IMR-90 (cell line): Measurements from ENCODE around the gene TARDBP. TPM values are rescaled to one million over a fixed set of nuclear protein-coding genes. Genes with fewer than 3 reads are reported as not detected.

Experiments used
- ATAC-seq: fragments of 200-7000 bp; cut with Tn5 transposase; 2 replicates; pipeline ENCODE4 v1.9.1; 2020; ENCODE audit warnings: low read depth, mild to moderate bottlenecking, moderate library complexity
- BruUV-seq: library from RNA; stranded (reverse); fragments of 400-500 nt; replicated peaks from 2 replicates; lab custom pipeline; 2021; lab: Mats Ljungman, UMichigan
- CTCF ChIA-PET: fragments of 300-600 bp; formaldehyde crosslinking; extraction: SDS; loops from one replicate; lab custom pipeline; 2021; ENCODE audit warnings: antibody characterized with exemption; lab: Yijun Ruan, JAX
- POLR2A ChIA-PET: fragments of 300-600 bp; sonication (Branson Sonifier 250); formaldehyde crosslinking; loops from one replicate; lab custom pipeline; 2022; ENCODE audit warnings: antibody characterized with exemption; ENCODE audit not compliant: unreplicated experiment; lab: Charles Lee
- DNase-seq: peaks from one replicate; pipeline ENCODE4 v3.0.0; 2013
- H2AFZ ChIP-seq: replicated peaks from 2 replicates; pipeline ENCODE3; 2013; ENCODE audit warnings: low read length, mild to moderate bottlenecking; ENCODE audit not compliant: poor library complexity
- H2AK5ac ChIP-seq: 2 replicates; pipeline ENCODE4 v1.6.1; 2013; ENCODE audit warnings: low read depth, low read length, inconsistent platforms
- H2AK9ac ChIP-seq: replicated peaks from 2 replicates; pipeline ENCODE3; 2013; ENCODE audit warnings: mild to moderate bottlenecking, low read depth, low read length, moderate library complexity; ENCODE audit not compliant: poor library complexity
- H2BK120ac ChIP-seq: 2 replicates; pipeline ENCODE4 v1.6.1; 2013; ENCODE audit warnings: low read depth, low read length, inconsistent platforms
- H2BK15ac ChIP-seq: 3 replicates; pipeline ENCODE4 v1.6.1; 2013; ENCODE audit warnings: low read depth, low read length, inconsistent platforms
- H2BK20ac ChIP-seq: 2 replicates; pipeline ENCODE4 v1.6.1; 2013; ENCODE audit warnings: low read depth, mild to moderate bottlenecking, inconsistent platforms, low read length, moderate library complexity
- H2BK5ac ChIP-seq: 2 replicates; pipeline ENCODE4 v1.6.1; 2013; ENCODE audit warnings: mild to moderate bottlenecking, low read depth, low read length, inconsistent platforms; ENCODE audit not compliant: poor library complexity, severe bottlenecking
- H3K14ac ChIP-seq: replicated peaks from 2 replicates; pipeline ENCODE4 v1.6.1; 2013; ENCODE audit warnings: low read depth, low read length, inconsistent platforms
- H3K18ac ChIP-seq: 2 replicates; pipeline ENCODE4 v1.6.1; 2013; ENCODE audit warnings: low read depth, low read length, control low read depth
- H3K23ac ChIP-seq: 2 replicates; pipeline ENCODE4 v1.6.1; 2013; ENCODE audit warnings: low read depth, low read length, inconsistent platforms
- H3K27ac ChIP-seq: 2 replicates; pipeline ENCODE4 v1.5.1; 2013; ENCODE audit warnings: mild to moderate bottlenecking, control low read depth, low read length; ENCODE audit not compliant: insufficient read depth
- H3K27me3 ChIP-seq: 2 replicates; pipeline ENCODE4 v1.6.1; 2013; ENCODE audit warnings: low read length; ENCODE audit not compliant: control insufficient read depth, insufficient read depth
- H3K36me3 ChIP-seq: 2 replicates; pipeline ENCODE4 v1.6.1; 2013; ENCODE audit warnings: low read length, mixed read lengths; ENCODE audit not compliant: control insufficient read depth, insufficient read depth
- H3K4ac ChIP-seq: 2 replicates; pipeline ENCODE4 v1.6.1; 2013; ENCODE audit warnings: low read depth, low read length, inconsistent platforms
- H3K4me1 ChIP-seq: 2 replicates; pipeline ENCODE4 v1.6.1; 2013; ENCODE audit warnings: low read length, mixed read lengths; ENCODE audit not compliant: control insufficient read depth, insufficient read depth
- H3K4me2 ChIP-seq: 2 replicates; pipeline ENCODE4 v1.6.1; 2013; ENCODE audit warnings: low read depth, mild to moderate bottlenecking, control low read depth, low read length, moderate library complexity
- H3K4me3 ChIP-seq: 2 replicates; pipeline ENCODE4 v1.5.1; 2013; ENCODE audit warnings: low read depth, mild to moderate bottlenecking, control low read depth, low read length, moderate library complexity; ENCODE audit not compliant: insufficient read depth
- H3K56ac ChIP-seq: 2 replicates; pipeline ENCODE4 v1.6.1; 2013; ENCODE audit warnings: low read length, inconsistent platforms; ENCODE audit not compliant: insufficient read depth; ENCODE audit errors: extremely low read depth
- H3K79me1 ChIP-seq, 2 experiments: 2 replicates each; pipeline ENCODE4 v1.6.1; 2013; ENCODE audit warnings: low read length in 2 of 2, inconsistent platforms in 1 of 2, low read depth in 1 of 2
- H3K9ac ChIP-seq: 2 replicates; pipeline ENCODE4 v1.6.1; 2013; ENCODE audit warnings: low read depth, low read length, control low read depth
- H3K9me1 ChIP-seq: 2 replicates; pipeline ENCODE4 v1.6.1; 2013; ENCODE audit warnings: low read length, inconsistent platforms; ENCODE audit not compliant: insufficient read depth
- H3K9me3 ChIP-seq: 2 replicates; pipeline ENCODE4 v1.6.1; 2013; ENCODE audit warnings: low read length; ENCODE audit not compliant: control insufficient read depth, insufficient read depth
- H4K20me1 ChIP-seq: 2 replicates; pipeline ENCODE4 v1.6.1; 2013; ENCODE audit warnings: low read length, inconsistent platforms; ENCODE audit not compliant: insufficient read depth
- H4K5ac ChIP-seq: 2 replicates; pipeline ENCODE4 v1.6.1; 2013; ENCODE audit warnings: mild to moderate bottlenecking, low read depth, low read length, control low read depth
- H4K8ac ChIP-seq, 2 experiments: 2 replicates each; pipeline ENCODE4 v1.6.1; 2013; ENCODE audit warnings: low read depth in 2 of 2, low read length in 2 of 2, control low read depth in 1 of 2, inconsistent platforms in 1 of 2
- H4K91ac ChIP-seq: 2 replicates; pipeline ENCODE4 v1.6.1; 2013; ENCODE audit warnings: low read depth, low read length, inconsistent platforms; ENCODE audit not compliant: insufficient read depth
- BHLHE40 ChIP-seq: fragments of 150-350 bp; IDR thresholded peaks from 2 replicates; pipeline ENCODE4 v1.6.1; 2016; ENCODE audit warnings: mild to moderate bottlenecking, low read depth, low read length
- CEBPB ChIP-seq: IDR thresholded peaks from 2 replicates; pipeline ENCODE4 v1.6.1; 2012; ENCODE audit warnings: low read depth, low read length, improper control_type of control experiment
- CTCF ChIP-seq: conservative IDR thresholded peaks from 2 replicates; pipeline ENCODE4 v1.5.1; 2012; ENCODE audit warnings: mild to moderate bottlenecking, low read depth, low read length, improper control_type of control experiment
- FOS ChIP-seq: fragments of 150-350 bp; IDR thresholded peaks from 2 replicates; pipeline ENCODE4 v1.6.1; 2016; ENCODE audit warnings: low read depth, low read length
- MAZ ChIP-seq: IDR thresholded peaks from 2 replicates; pipeline ENCODE4 v1.6.1; 2012; ENCODE audit warnings: low read depth, mild to moderate bottlenecking, low read length, improper control_type of control experiment, moderate library complexity, borderline replicate concordance
- MXI1 ChIP-seq: IDR thresholded peaks from 2 replicates; pipeline ENCODE4 v1.6.1; 2012; ENCODE audit warnings: low read depth, mild to moderate bottlenecking, low read length, moderate library complexity, borderline replicate concordance
- POLR2A ChIP-seq: IDR thresholded peaks from 2 replicates; pipeline ENCODE4 v1.6.1; 2012; ENCODE audit warnings: mild to moderate bottlenecking, low read depth, low read length
- RAD21 ChIP-seq: IDR thresholded peaks from 2 replicates; pipeline ENCODE4 v1.6.1; 2012; ENCODE audit warnings: low read length, improper control_type of control experiment
- SMC3 ChIP-seq: fragments of 150-350 bp; IDR thresholded peaks from 2 replicates; pipeline ENCODE4 v1.6.1; 2016; ENCODE audit warnings: low read depth, mild to moderate bottlenecking, antibody characterized with exemption, low read length, moderate library complexity
- USF2 ChIP-seq: fragments of 150-350 bp; IDR thresholded peaks from 2 replicates; pipeline ENCODE4 v1.6.1; 2017; ENCODE audit warnings: mild to moderate bottlenecking, antibody characterized with exemption, low read length, low read depth
- WGBS, 2 experiments: methylation state at CpG; one replicate each; pipeline versions ENCODE4 v1.1.5 to v1.1.7; 2013; ENCODE audit warnings: missing lambda C conversion rate in 2 of 2; ENCODE audit not compliant: insufficient read length in 1 of 2; ENCODE audit errors: extremely low coverage in 2 of 2; 5-methylcytosine and 5-hydroxymethylcytosine counted together
- dilution Hi-C: fragments of 300-500 bp; cut with HindIII; formaldehyde crosslinking; loops from one replicate; pipeline ENCODE4 v1.14.3; 2018; ENCODE audit warnings: low sequenced_read_pairs; ENCODE audit not compliant: unreplicated experiment
- in situ Hi-C: fragments of 300-500 bp; cut with MboI; formaldehyde crosslinking; loops from 3 replicates; pipeline ENCODE4 v1.14.3; 2019; ENCODE audit warnings: low sequenced_read_pairs, inconsistent platforms, mixed read lengths
- intact Hi-C: fragments of 100-400 bp; cut with micrococcal nuclease; formaldehyde crosslinking; loops from 2 replicates; pipeline ENCODE4 v1.10.0; 2022
- polyA plus RNA-seq, 3 experiments: library from polyadenylated mRNA; depleted of rRNA; stranded (reverse); fragments of >200 nt; gene quantifications; 2 replicates each; pipeline ENCODE4 v1.2.3, GENCODE V29; 2012; ENCODE audit warnings: low replicate concordance in 1 of 3
- total RNA-seq: library from RNA; depleted of rRNA; stranded (reverse); fragments of >200 nt; gene quantifications from 2 replicates; pipeline ENCODE4 v1.2.3, GENCODE V29; 2012

TARDBP gene
- total and polyA plus RNA-seq, 2 of the 4 experiments (the other 2 are of a cell fraction): 36.7 to 161 TPM

- Histone ChIP-seq H4K8ac (no peak overlapping the region), H3K27ac (no peak overlapping the region), H3K9ac (no peak overlapping the region), H2BK120ac (no peak overlapping the region), H4K5ac (no peak overlapping the region), H3K9me1 (no peaks in the 10 kb centered on the region), H3K14ac (no peak overlapping the region), H3K9me3 (no peaks in the 10 kb centered on the region), H2AK5ac (no peak overlapping the region), H2AK9ac (no peak overlapping the region), H2BK20ac (no peak overlapping the region), H2AFZ (no peak overlapping the region), H2BK5ac (no peak overlapping the region), H2BK15ac (no peak overlapping the region), H4K20me1 (no peaks in the 10 kb centered on the region), H4K91ac (no peak overlapping the region), H3K56ac (no peak overlapping the region), H3K4me2 (no peak overlapping the region), H3K4ac (no peak overlapping the region), H3K23ac (no peak overlapping the region), H3K27me3 (peaks cover 21% of the 10 kb centered on the region), H3K36me3 (no peaks in the 10 kb centered on the region), H3K4me1 (no peaks in the 10 kb centered on the region), H3K4me3 (no peak overlapping the region), H3K18ac (no peak overlapping the region), H3K79me1 (no peaks in the 10 kb centered on the region)
- ATAC-seq (no peak), DNase-seq (no peak)
- BruUV-seq: no TSS peak
- POLR2A ChIA-PET: no interaction called here
- CTCF ChIA-PET: no interaction called here
- WGBS, 2 experiments: 60% methylated on average over 6 of the region's 7 CpGs; no CpG with 5 or more reads in 1 of the 2 experiments
- TF ChIP-seq SMC3: no peak
- no peak for TF ChIP-seq MXI1
- TF ChIP-seq CTCF: no peak
- no peak for TF ChIP-seq FOS
- TF ChIP-seq POLR2A: no peak
- TF ChIP-seq BHLHE40: no peak
- no peak for TF ChIP-seq USF2
- no peak for TF ChIP-seq MAZ
- no peak for TF ChIP-seq RAD21
- no peak for TF ChIP-seq CEBPB
- in situ Hi-C loops: no loop called here
- intact Hi-C loops: no loop called here
- dilution Hi-C loops: no loop called here
Measured at GRCh38 chr1:10986525-10986890, 25.9 kb upstream of the TARDBP start.
